Muscle of leg (tissue), 11 donors: ENCODE measurements around the gene ACMSD. TPM values are rescaled to one million over a fixed set of nuclear protein-coding genes. Genes with fewer than 3 reads are reported as not detected.
"Not testable (repeated sequence)": the region's sequence is repeated elsewhere in the genome, so short reads cannot be mapped to it uniquely, and the experiment has no call there.

Source experiments
- DNase-seq: peaks from one replicate; pipeline ENCODE4 v3.0.0; 2013
- H3K27ac ChIP-seq: one replicate; pipeline ENCODE4 v1.5.1; 2013; ENCODE audit warnings: mild to moderate bottlenecking, low read length, control low read depth
- H3K27me3 ChIP-seq: one replicate; pipeline ENCODE4 v1.6.1; 2013; ENCODE audit warnings: low read length; ENCODE audit not compliant: control insufficient read depth, insufficient read depth
- H3K36me3 ChIP-seq: one replicate; pipeline ENCODE4 v1.6.1; 2013; ENCODE audit warnings: low read length; ENCODE audit not compliant: control insufficient read depth, insufficient read depth
- H3K4me1 ChIP-seq: one replicate; pipeline ENCODE4 v1.6.1; 2013; ENCODE audit warnings: low read length; ENCODE audit not compliant: control insufficient read depth, insufficient read depth
- H3K4me3 ChIP-seq: one replicate; pipeline ENCODE4 v1.5.1; 2013; ENCODE audit warnings: low read length, control low read depth
- H3K9me3 ChIP-seq: replicated peaks from 2 replicates; pipeline ENCODE4 v1.6.1; 2013; ENCODE audit warnings: low read depth, low read length; ENCODE audit not compliant: control insufficient read depth
- WGBS: methylation state at CpG from one replicate; pipeline ENCODE4 v1.1.5; 2013; ENCODE audit warnings: missing lambda C conversion rate; ENCODE audit not compliant: insufficient coverage; 5-methylcytosine and 5-hydroxymethylcytosine counted together
- polyA plus RNA-seq, 8 donors: library from polyadenylated mRNA; unstranded; fragments of 120-200 nt; gene quantifications; one replicate each; pipeline versions ENCODE4 v1.2.1 to v1.2.3, GENCODE V29; 2013; ENCODE audit warnings: inconsistent platforms in 1 of 8, low replicate concordance in 1 of 8; ENCODE audit not compliant: insufficient read length in 8 of 8, insufficient read depth in 1 of 8
- total RNA-seq: library from RNA; stranded (reverse); fragments of 120-200 nt; gene quantifications from one replicate; pipeline ENCODE4 v1.2.4, GENCODE V29; 2013

ACMSD gene
- total and polyA plus RNA-seq, 9 donors: 0.28 to 1.6 (median 0.39) TPM; not detected in 1

- no peak for DNase-seq
- H3K27ac ChIP-seq: no peak overlapping the region
- H3K36me3 ChIP-seq: no peaks in the 10 kb centered on the region
- no peaks in the 10 kb centered on the region for H3K27me3 ChIP-seq
- H3K9me3 ChIP-seq: no peaks in the 10 kb centered on the region
- H3K4me3 ChIP-seq: no peak overlapping the region
- no peaks in the 10 kb centered on the region for H3K4me1 ChIP-seq
- no CpG with 5 or more reads among the region's 1 CpG for WGBS
These were observed 61.7 kb downstream of the ACMSD start for GRCh38 chr2:134900151-134900550.

GRCh38 chr2:134903701-134904100, 65.3 kb downstream of the ACMSD start:
- DNase-seq, H3K4me1 ChIP-seq, H3K36me3 ChIP-seq, H3K27ac ChIP-seq, H3K27me3 ChIP-seq, H3K4me3 ChIP-seq, H3K9me3 ChIP-seq: not testable (repeated sequence)
- 89% methylated on average over 13 of the region's 13 CpGs for WGBS

- Histone ChIP-seq H3K27me3 (no peaks in the 10 kb centered on the region), H3K27ac (no peak overlapping the region), H3K4me1 (no peaks in the 10 kb centered on the region), H3K4me3 (no peak overlapping the region), H3K9me3 (peaks cover 2% of the 10 kb centered on the region), H3K36me3 (no peaks in the 10 kb centered on the region)
- WGBS: 100% methylated on average over 2 of the region's 2 CpGs
- no peak for DNase-seq
These were observed 66.8 kb downstream of the ACMSD start for GRCh38 chr2:134905168-134905567.

- no peaks in the 10 kb centered on the region for H3K27me3 ChIP-seq
- H3K4me1 ChIP-seq: no peaks in the 10 kb centered on the region
- H3K36me3 ChIP-seq: no peaks in the 10 kb centered on the region
- 60% methylated on average over 2 of the region's 2 CpGs for WGBS
- no peak overlapping the region for H3K4me3 ChIP-seq
- DNase-seq: no peak
- H3K27ac ChIP-seq: no peak overlapping the region
- peaks cover 2% of the 10 kb centered on the region for H3K9me3 ChIP-seq
These were observed 68.3 kb downstream of the ACMSD start for GRCh38 chr2:134906726-134907125.

- not testable (repeated sequence) for H3K27ac ChIP-seq, DNase-seq, H3K36me3 ChIP-seq, H3K27me3 ChIP-seq, H3K4me1 ChIP-seq, H3K4me3 ChIP-seq, H3K9me3 ChIP-seq
- WGBS: no CpG with 5 or more reads among the region's 1 CpG
These were observed 69.2 kb downstream of the ACMSD start for GRCh38 chr2:134907441-134908116.

GRCh38 chr2:134910763-134911399, 72.5 kb downstream of the ACMSD start:
- Histone ChIP-seq H3K4me1 (no peaks in the 10 kb centered on the region), H3K27me3 (no peaks in the 10 kb centered on the region), H3K9me3 (peaks cover 5% of the 10 kb centered on the region), H3K27ac (no peak overlapping the region), H3K36me3 (no peaks in the 10 kb centered on the region), H3K4me3 (no peak overlapping the region)
- WGBS: no CpG with 5 or more reads among the region's 2 CpGs
- no peak for DNase-seq

- peaks cover 5% of the 10 kb centered on the region for H3K9me3 ChIP-seq
- WGBS: no CpG with 5 or more reads among the region's 3 CpGs
- no peaks in the 10 kb centered on the region for H3K27me3 ChIP-seq
- no peaks in the 10 kb centered on the region for H3K4me1 ChIP-seq
- no peak overlapping the region for H3K27ac ChIP-seq
- no peak overlapping the region for H3K4me3 ChIP-seq
- DNase-seq: no peak
- H3K36me3 ChIP-seq: no peaks in the 10 kb centered on the region
These were observed 73.0 kb downstream of the ACMSD start for GRCh38 chr2:134911400-134911785.

GRCh38 chr2:134912361-134912760, 73.9 kb downstream of the ACMSD start:
- H3K4me3 ChIP-seq: no peak overlapping the region
- H3K36me3 ChIP-seq: no peaks in the 10 kb centered on the region
- H3K4me1 ChIP-seq: peaks cover 5% of the 10 kb centered on the region
- no peaks in the 10 kb centered on the region for H3K27me3 ChIP-seq
- H3K27ac ChIP-seq: no peak overlapping the region
- peaks cover 5% of the 10 kb centered on the region for H3K9me3 ChIP-seq
- no peak for DNase-seq

GRCh38 chr2:134917360-134917865, 79.0 kb downstream of the ACMSD start:
- Histone ChIP-seq H3K4me1 (peaks cover 10% of the 10 kb centered on the region), H3K4me3 (peak overlapping the region; percentile 79), H3K36me3 (no peaks in the 10 kb centered on the region), H3K27ac (peak overlapping the region; percentile 100), H3K27me3 (no peaks in the 10 kb centered on the region), H3K9me3 (peaks cover 3% of the 10 kb centered on the region)
- no peak for DNase-seq
- 48% methylated on average over 9 of the region's 16 CpGs for WGBS

- peak; percentile 97 for DNase-seq
- WGBS: 0% methylated on average over 17 of the region's 38 CpGs
These were observed 79.6 kb downstream of the ACMSD start for GRCh38 chr2:134917888-134918525.

More at GRCh38 chr2:134917888-134918525, 79.6 kb downstream of the ACMSD start:
- no peaks in the 10 kb centered on the region for H3K36me3 ChIP-seq
- H3K27ac ChIP-seq: peak overlapping the region; percentile 100
- peak overlapping the region; percentile 79 for H3K4me3 ChIP-seq
- peaks cover 3% of the 10 kb centered on the region for H3K9me3 ChIP-seq
- no peaks in the 10 kb centered on the region for H3K27me3 ChIP-seq
- H3K4me1 ChIP-seq: peaks cover 10% of the 10 kb centered on the region
